Gastrocnemius medialis (tissue), 4 donors: ENCODE data around the gene MPDU1.

Experiments
- CTCF ChIP-seq, 5 experiments: fragments of 450-650 bp in 3 of 5; fragments of 200-600 bp in 2 of 5; sonication (generic) in 2 of 5; IDR thresholded peaks in 4 of 5; conservative IDR thresholded peaks in 1 of 5; 1 replicate in 4 of 5; 2 replicates in 1 of 5; pipeline ENCODE4 v1.5.1; 2016 to 2019; ENCODE audit warnings: antibody characterized with exemption in 5 of 5, mild to moderate bottlenecking in 3 of 5, moderate library complexity in 3 of 5
- POLR2A ChIP-seq, 2 donors: fragments of 450-650 bp; IDR thresholded peaks; one replicate each; pipeline ENCODE4 v1.6.1; 2017; ENCODE audit warnings: antibody characterized with exemption in 2 of 2, mild to moderate bottlenecking in 2 of 2, moderate library complexity in 2 of 2

- TF ChIP-seq CTCF (IDR thresholded peaks at IDR 0.05 in 4 of 5, conservative IDR thresholded peaks at IDR 0.05 in 1 of 5) (no peak), POLR2A (IDR thresholded peaks at IDR 0.05) (no peak)
Observed at GRCh38 chr17:7623661-7624060, 40.0 kb downstream of the MPDU1 start.
